HepG2 (cell line): ENCODE data around the gene POP5. TPM values are rescaled to one million over a fixed set of nuclear protein-coding genes. Genes with fewer than 3 reads are reported as not detected.

ENCODE experiments used
- ATAC-seq: fragments of 200-7000 bp; cut with Tn5 transposase; 3 replicates; pipeline ENCODE4 v1.9.1; 2020; ENCODE audit warnings: mild to moderate bottlenecking, moderate library complexity
- BruUV-seq: library from RNA; stranded (reverse); fragments of 400-500 nt; replicated peaks from 2 replicates; lab custom pipeline; 2021; lab: Mats Ljungman, UMichigan
- CTCF ChIA-PET: fragments of 300-600 bp; formaldehyde crosslinking; extraction: SDS; loops from one replicate; lab custom pipeline; 2021; ENCODE audit warnings: low total read pairs, inconsistent platforms, low intra/inter-chr PET ratio; lab: Yijun Ruan, JAX
- POLR2A ChIA-PET: fragments of 350-600 bp; sonication (Branson Sonifier 250); formaldehyde crosslinking; loops from one replicate; lab custom pipeline; 2020; ENCODE audit warnings: antibody characterized with exemption, inconsistent platforms; lab: Yijun Ruan, JAX
- DNase-seq: peaks from one replicate; pipeline ENCODE4 v3.0.0-alpha.2; 2015; ENCODE audit warnings: low spot score
- FAIRE-seq: peaks from 3 replicates; lab custom pipeline; 2011; peaks lifted over from hg19 to GRCh38; lab: Jason Lieb, UNC
- H2AFZ ChIP-seq: one replicate; pipeline ENCODE4 v1.6.1; 2011; ENCODE audit warnings: low read length, inconsistent platforms
- H3K27ac ChIP-seq: fragments of 300-600 bp; 3 replicates; pipeline ENCODE4 v1.8.0; 2011; ENCODE audit warnings: mixed run types, mild to moderate bottlenecking, mixed read lengths, low read length, inconsistent platforms; ENCODE audit not compliant: insufficient read depth; ENCODE audit errors: extremely low read length
- H3K27me3 ChIP-seq, 2 experiments: fragments of 200-600 bp in 1 of 2; 2 replicates in 1 of 2; 3 replicates in 1 of 2; pipeline versions ENCODE4 v1.6.0 to v1.8.0; 2011; ENCODE audit warnings: low read length in 2 of 2, mild to moderate bottlenecking in 2 of 2, moderate library complexity in 2 of 2, inconsistent platforms in 1 of 2; ENCODE audit not compliant: insufficient read depth in 2 of 2, control insufficient read depth in 1 of 2
- H3K36me3 ChIP-seq, 2 experiments: fragments of 200-600 bp in 1 of 2; replicated peaks in 1 of 2; 2 replicates in 1 of 2; 3 replicates in 1 of 2; pipeline versions ENCODE4 v1.5.1 to v1.8.0; 2011; ENCODE audit warnings: low read length in 2 of 2, inconsistent platforms in 1 of 2; ENCODE audit not compliant: insufficient read depth in 2 of 2, control insufficient read depth in 1 of 2
- H3K4me1 ChIP-seq: 2 replicates; pipeline ENCODE4 v1.5.1; 2012; ENCODE audit warnings: low read length, inconsistent platforms; ENCODE audit not compliant: insufficient read depth
- H3K4me2 ChIP-seq: 2 replicates; pipeline ENCODE4 v1.6.0; 2011; ENCODE audit warnings: low read depth, low read length, inconsistent platforms
- H3K4me3 ChIP-seq, 3 experiments: fragments of 200-600 bp in 1 of 3; sonication (generic), shearing (Covaris generic) in 1 of 3; replicated peaks in 1 of 3; 2 replicates each; pipeline ENCODE4 v1.5.1; 2011 to 2016; ENCODE audit warnings: low read length in 3 of 3, inconsistent platforms in 2 of 3, low read depth in 2 of 3, mild to moderate bottlenecking in 2 of 3, control low read depth in 1 of 3, mixed read lengths in 1 of 3; ENCODE audit not compliant: insufficient read depth in 1 of 3
- H3K79me2 ChIP-seq: one replicate; pipeline ENCODE4 v1.6.1; 2011; ENCODE audit warnings: low read length, inconsistent platforms; ENCODE audit not compliant: insufficient read depth
- H3K9ac ChIP-seq: 2 replicates; pipeline ENCODE4 v1.6.0; 2011; ENCODE audit warnings: mild to moderate bottlenecking, low read depth, low read length, inconsistent platforms; ENCODE audit not compliant: insufficient read depth
- H3K9me3 ChIP-seq: 2 replicates; pipeline ENCODE4 v1.5.1; 2012; ENCODE audit warnings: mild to moderate bottlenecking, low read length
- H4K20me1 ChIP-seq: 2 replicates; pipeline ENCODE4 v1.6.0; 2011; ENCODE audit warnings: inconsistent platforms, mild to moderate bottlenecking, low read length, moderate library complexity; ENCODE audit not compliant: insufficient read depth
- BRCA1 ChIP-seq: sonication (generic); formaldehyde crosslinking; IDR thresholded peaks from 2 replicates; pipeline ENCODE4 v1.4.0; 2020; ENCODE audit warnings: missing genetic modification reagents
- ESRRA ChIP-seq: sonication (generic); formaldehyde crosslinking; IDR thresholded peaks from 2 replicates; pipeline ENCODE4 v1.5.1; 2020; ENCODE audit warnings: mild to moderate bottlenecking, low read depth, missing genetic modification reagents
- HDAC6 ChIP-seq: fragments of 200-600 bp; sonication (generic); IDR thresholded peaks from 2 replicates; pipeline ENCODE4 v1.7.0; 2017; ENCODE audit warnings: mild to moderate bottlenecking, antibody characterized with exemption, low read length, low read depth
- MBD4 ChIP-seq: IDR thresholded peaks from 2 replicates; pipeline ENCODE4 v1.6.1; 2012; ENCODE audit warnings: low read length, inconsistent platforms, borderline replicate concordance
- SSRP1 ChIP-seq: IDR thresholded peaks from 2 replicates; pipeline ENCODE4 v1.6.1; 2016; ENCODE audit warnings: control low read depth
- ZKSCAN1 ChIP-seq: fragments of 150-350 bp; IDR thresholded peaks from 2 replicates; pipeline ENCODE4 v1.6.1; 2014; ENCODE audit warnings: low read length
- ZNF501 ChIP-seq: sonication (generic); formaldehyde crosslinking; IDR thresholded peaks from 2 replicates; pipeline ENCODE4 v1.5.1; 2020; ENCODE audit warnings: mild to moderate bottlenecking, moderate library complexity, missing genetic modification reagents
- ZNF609 ChIP-seq: sonication (generic); formaldehyde crosslinking; IDR thresholded peaks from 2 replicates; pipeline ENCODE4 v1.4.0; 2020; ENCODE audit warnings: mild to moderate bottlenecking, missing genetic modification reagents, borderline replicate concordance
- ZNF629 ChIP-seq: sonication (generic); formaldehyde crosslinking; conservative IDR thresholded peaks from 2 replicates; pipeline ENCODE4 v1.5.0; 2020; ENCODE audit warnings: missing genetic modification reagents
- ZNF768 ChIP-seq: sonication (generic); formaldehyde crosslinking; IDR thresholded peaks from 2 replicates; pipeline ENCODE4 v1.4.0; 2020; ENCODE audit warnings: missing genetic modification reagents
- ZNF773 ChIP-seq: sonication (generic); formaldehyde crosslinking; IDR thresholded peaks from 2 replicates; pipeline ENCODE4 v1.4.0; 2020; ENCODE audit warnings: missing genetic modification reagents, borderline replicate concordance
- WGBS: methylation state at CpG from one replicate; pipeline ENCODE4 v1.1.6; 2017; ENCODE audit warnings: low lambda C conversion rate; 5-methylcytosine and 5-hydroxymethylcytosine counted together
- in situ Hi-C: cut with HindIII; loops from 2 replicates; pipeline ENCODE4 v1.10.0; 2017; ENCODE audit warnings: low pct_unique_long_range_greater_than_20kb; ENCODE audit not compliant: extremely low pct_ligation_motif_present
- intact Hi-C: fragments of 100-400 bp; cut with micrococcal nuclease; formaldehyde crosslinking; loops from one replicate; pipeline ENCODE4 v1.10.0; 2022; ENCODE audit not compliant: unreplicated experiment
- polyA plus RNA-seq, 8 experiments: library from polyadenylated mRNA; depleted of rRNA in 3 of 8; stranded (reverse) in 7 of 8; unstranded in 1 of 8; fragments of >200 nt; fragmentation: Illumina TruSeq in 4 of 8; extraction: Trizol in 4 of 8; gene quantifications; 2 replicates each; pipeline versions ENCODE4 v1.2.1 to v1.2.3, GENCODE V29; 2011 to 2016; ENCODE audit warnings: low read depth in 4 of 8, missing spikeins in 1 of 8, mixed read lengths in 1 of 8; ENCODE audit not compliant: insufficient read depth in 1 of 8
- total RNA-seq, 5 experiments: library from RNA; depleted of rRNA; stranded (reverse); fragments of >200 nt; fragmentation: Illumina TruSeq; extraction: Trizol; gene quantifications; 2 replicates each; pipeline ENCODE4 v1.2.3, GENCODE V29; 2016; ENCODE audit warnings: low read depth in 1 of 5
- TF ChIP-seq, protein P1 (sequence below): sonication (generic); formaldehyde crosslinking; IDR thresholded peaks from 2 replicates; pipeline ENCODE4 v1.8.0; 2022; ENCODE audit warnings: mild to moderate bottlenecking, missing genetic modification reagents

The POP5 gene
- total and polyA plus RNA-seq, 2 of the 13 experiments (the other 11 are each of a cell fraction or from before 2014, with no cell fraction given), result 45.6 to 61.3 TPM

DNA sequence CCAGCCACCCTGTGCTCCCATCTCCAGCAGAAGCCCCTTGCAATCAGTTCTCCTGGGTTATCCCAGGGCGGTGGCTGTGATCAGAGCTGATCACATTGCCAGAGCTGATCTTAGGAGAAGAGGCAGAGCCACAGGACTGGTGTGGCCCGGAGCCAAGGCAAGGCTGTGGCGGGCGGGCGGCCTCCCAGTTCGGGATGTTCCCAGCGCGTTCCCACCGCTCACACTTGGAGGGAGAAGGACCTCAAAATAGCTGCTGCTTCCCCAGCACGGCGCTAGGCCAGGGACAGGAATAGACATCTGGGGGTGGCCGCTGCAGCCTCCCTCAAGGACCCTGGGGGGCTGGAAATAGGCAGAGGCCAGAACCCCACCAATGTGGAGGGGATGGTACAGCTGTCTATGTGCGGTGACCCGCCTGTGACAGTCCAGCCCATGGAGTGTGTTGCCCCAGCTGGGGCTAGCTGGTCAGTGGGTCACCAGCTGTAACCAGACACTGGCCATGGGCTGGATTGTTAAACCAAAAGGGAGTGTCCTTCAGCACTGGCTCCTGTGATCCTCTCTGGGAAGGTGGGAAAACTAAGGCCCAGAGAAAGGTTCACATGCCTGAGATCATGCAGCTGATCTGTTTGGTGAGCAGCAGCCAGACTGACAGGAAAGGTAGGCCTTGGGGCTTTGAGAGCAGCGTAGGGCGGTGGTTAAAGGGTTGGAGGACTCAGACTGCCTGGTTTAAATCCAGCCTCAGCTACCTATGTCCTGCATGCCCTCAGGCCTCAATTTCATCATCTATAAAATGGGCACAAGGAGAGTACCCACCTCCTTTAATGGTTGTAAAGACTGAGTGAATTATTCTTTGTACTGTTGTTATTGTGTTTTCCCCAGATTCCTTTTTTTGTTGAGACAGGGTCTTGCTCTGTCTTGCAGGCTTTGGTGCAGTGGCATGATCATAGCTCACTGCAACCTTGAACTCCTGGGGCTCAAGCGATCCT is 8.0 kb upstream of the POP5 start:
- no peaks in the 10 kb centered on the region for H3K36me3 ChIP-seq
- DNase-seq, result no peak
- no peak overlapping the region for H3K27ac ChIP-seq
- ChIA-PET POLR2A (no interaction called here), CTCF (no interaction called here)
- H3K9ac ChIP-seq, result no peak overlapping the region
- in situ Hi-C loops (no loop called here), intact Hi-C loops (no loop called here)
- no peak overlapping the region for H3K4me2 ChIP-seq
- ATAC-seq, result no peak
- no peak for FAIRE-seq
- H3K4me1 ChIP-seq, result peaks cover 16% of the 10 kb centered on the region
- no peaks in the 10 kb centered on the region for H3K9me3 ChIP-seq
- WGBS, result 52% methylated on average over 12 of the region's 17 CpGs
- peaks cover 6 to 22% of the 10 kb centered on the region in 2 experiments; a peak in 4 of 5 replicates for H3K27me3 ChIP-seq
- TF ChIP-seq ZNF501 (no peak), SSRP1 (CRISPR knock-in tag) (no peak), ZNF629 (peak; percentile 81), ZNF773 (CRISPR knock-in tag) (no peak)
- TF ChIP-seq, protein P1, sequence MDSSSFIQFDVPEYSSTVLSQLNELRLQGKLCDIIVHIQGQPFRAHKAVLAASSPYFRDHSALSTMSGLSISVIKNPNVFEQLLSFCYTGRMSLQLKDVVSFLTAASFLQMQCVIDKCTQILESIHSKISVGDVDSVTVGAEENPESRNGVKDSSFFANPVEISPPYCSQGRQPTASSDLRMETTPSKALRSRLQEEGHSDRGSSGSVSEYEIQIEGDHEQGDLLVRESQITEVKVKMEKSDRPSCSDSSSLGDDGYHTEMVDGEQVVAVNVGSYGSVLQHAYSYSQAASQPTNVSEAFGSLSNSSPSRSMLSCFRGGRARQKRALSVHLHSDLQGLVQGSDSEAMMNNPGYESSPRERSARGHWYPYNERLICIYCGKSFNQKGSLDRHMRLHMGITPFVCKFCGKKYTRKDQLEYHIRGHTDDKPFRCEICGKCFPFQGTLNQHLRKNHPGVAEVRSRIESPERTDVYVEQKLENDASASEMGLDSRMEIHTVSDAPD, result no peak
- no TSS peak for BruUV-seq
- no peaks in the 10 kb centered on the region for H3K79me2 ChIP-seq
- H3K4me3 ChIP-seq, result no peak overlapping the region
- H2AFZ ChIP-seq, result no peak overlapping the region
- no peaks in the 10 kb centered on the region for H4K20me1 ChIP-seq

DNA sequence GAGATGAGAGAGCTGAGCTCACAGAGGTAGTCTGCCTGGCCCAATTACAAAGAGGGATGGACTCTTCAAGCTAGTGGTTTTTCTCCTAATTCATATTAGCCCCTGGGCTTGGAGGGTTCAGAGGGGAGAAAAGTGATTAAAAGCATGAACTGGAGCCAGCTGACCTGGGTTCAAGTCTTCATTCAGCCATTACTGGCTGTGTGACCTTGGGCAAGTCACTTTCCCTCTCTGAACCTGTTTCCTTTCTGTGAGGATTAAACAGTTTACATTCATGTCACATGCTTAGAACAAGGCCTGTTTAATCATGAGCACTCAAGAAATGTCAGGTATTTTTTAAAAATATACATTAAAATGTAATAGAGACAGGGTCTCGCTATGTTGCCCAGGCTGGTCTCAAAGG is 7.2 kb upstream of the POP5 start:
- Histone ChIP-seq H3K27ac (no peak overlapping the region), H3K9me3 (no peaks in the 10 kb centered on the region), H3K4me1 (peaks cover 25% of the 10 kb centered on the region), H3K27me3 (peaks cover 5 to 23% of the 10 kb centered on the region in 2 experiments; a peak in 4 of 5 replicates), H4K20me1 (no peaks in the 10 kb centered on the region), H3K9ac (no peak overlapping the region), H3K4me3 (no peak overlapping the region), H3K36me3 (no peaks in the 10 kb centered on the region), H3K4me2 (no peak overlapping the region), H2AFZ (no peak overlapping the region), H3K79me2 (no peaks in the 10 kb centered on the region)
- ChIA-PET POLR2A (no interaction called here), CTCF (no interaction called here)
- DNase-seq (no peak), FAIRE-seq (no peak), ATAC-seq (no peak)
- BruUV-seq, result no TSS peak
- 57% methylated on average over 1 of the region's 1 CpG for WGBS
- intact Hi-C loops, result no loop called here
- in situ Hi-C loops, result no loop called here
- TF ChIP-seq BRCA1 (CRISPR knock-in tag) (no peak), ZKSCAN1 (no peak), ZNF768 (CRISPR knock-in tag) (peak; percentile 67; the same call in 1 of the 2 replicates), ESRRA (CRISPR knock-in tag) (no peak), HDAC6 (no peak), MBD4 (no peak), ZNF609 (CRISPR knock-in tag) (no peak)
